ENCODE data around the gene RASD2.

RASD2 gene

GRCh38 chr22:35582861-35583670 lies 42.4 kb downstream of the RASD2 start:
- peak; percentile 96 for DNase-seq (ENCODE audit: low spot score)

GRCh38 chr22:35586771-35587170 lies 46.1 kb downstream of the RASD2 start:
- DNase-seq (ENCODE audit: low spot score): no peak

- DNase-seq (ENCODE audit: low spot score): no peak
Observed at GRCh38 chr22:35587447-35587870, 46.8 kb downstream of the RASD2 start.

GRCh38 chr22:35587896-35588295 lies 47.3 kb downstream of the RASD2 start:
- DNase-seq (ENCODE audit: low spot score): no peak

GRCh38 chr22:35589071-35589755 lies 48.6 kb downstream of the RASD2 start:
- DNase-seq (ENCODE audit: low spot score): peak; percentile 19

GRCh38 chr22:35589756-35590093 lies 49.1 kb downstream of the RASD2 start:
- DNase-seq (ENCODE audit: low spot score): no peak

GRCh38 chr22:35590634-35591295 lies 50.1 kb downstream of the RASD2 start:
- DNase-seq (ENCODE audit: low spot score): no peak

- DNase-seq (ENCODE audit: low spot score): no peak
Observed at GRCh38 chr22:35591714-35592417, 51.2 kb downstream of the RASD2 start.

GRCh38 chr22:35592418-35592967 lies 51.9 kb downstream of the RASD2 start:
- no peak for DNase-seq (ENCODE audit: low spot score)

GRCh38 chr22:35593071-35593890 lies 52.6 kb downstream of the RASD2 start:
- no peak for DNase-seq (ENCODE audit: low spot score)

- no peak for DNase-seq (ENCODE audit: low spot score)
Observed at GRCh38 chr22:35593891-35594470, 53.4 kb downstream of the RASD2 start.

GRCh38 chr22:35594686-35595085 lies 54.1 kb downstream of the RASD2 start:
- no peak for DNase-seq (ENCODE audit: low spot score)

- no peak for DNase-seq (ENCODE audit: low spot score)
Observed at GRCh38 chr22:35596821-35597220, 56.2 kb downstream of the RASD2 start.

- DNase-seq (ENCODE audit: low spot score): no peak
Observed at GRCh38 chr22:35597692-35598395, 57.2 kb downstream of the RASD2 start.

- DNase-seq (ENCODE audit: low spot score): no peak
Observed at GRCh38 chr22:35598396-35598710, 57.7 kb downstream of the RASD2 start.

- DNase-seq (ENCODE audit: low spot score): no peak
Observed at GRCh38 chr22:35599364-35599763, 58.7 kb downstream of the RASD2 start.

GRCh38 chr22:35600476-35600875 lies 59.8 kb downstream of the RASD2 start:
- no peak for DNase-seq (ENCODE audit: low spot score)

- no peak for DNase-seq (ENCODE audit: low spot score)
Observed at GRCh38 chr22:35601013-35601580, 60.5 kb downstream of the RASD2 start.

GRCh38 chr22:35601743-35602615 lies 61.3 kb downstream of the RASD2 start:
- no peak for DNase-seq (ENCODE audit: low spot score)

All from HuH-7 (cell line).